ENCODE data around the gene TUBE1. TPM values are rescaled to one million over a fixed set of nuclear protein-coding genes. Genes with fewer than 3 reads are reported as not detected.
"Not testable (repeated sequence)": the region's sequence is repeated elsewhere in the genome, so short reads cannot be mapped to it uniquely, and the experiment has no call there.

TUBE1 gene
- total RNA-seq: 6.5 and 11.5 TPM in 2 replicates

GRCh38 chr6:112087136-112087911 is at the start of gene TUBE1, which contains the start of gene FAM229B:
Gene TUBE1 (minus strand): TSS chr6:112087482. CDS start chr6:112087434, 48 bp downstream.
Gene FAM229B (plus strand): TSS chr6:112087591. CDS start chr6:112099284, 11,693 bp downstream.
- DNase-seq (ENCODE audit: low read depth in 2 of 2): peak; percentile 97 to 99

- no peak for DNase-seq (ENCODE audit: low read depth in 2 of 2)
Observed at GRCh38 chr6:112130878-112131277, 43.6 kb upstream of the TUBE1 start.

DNA sequence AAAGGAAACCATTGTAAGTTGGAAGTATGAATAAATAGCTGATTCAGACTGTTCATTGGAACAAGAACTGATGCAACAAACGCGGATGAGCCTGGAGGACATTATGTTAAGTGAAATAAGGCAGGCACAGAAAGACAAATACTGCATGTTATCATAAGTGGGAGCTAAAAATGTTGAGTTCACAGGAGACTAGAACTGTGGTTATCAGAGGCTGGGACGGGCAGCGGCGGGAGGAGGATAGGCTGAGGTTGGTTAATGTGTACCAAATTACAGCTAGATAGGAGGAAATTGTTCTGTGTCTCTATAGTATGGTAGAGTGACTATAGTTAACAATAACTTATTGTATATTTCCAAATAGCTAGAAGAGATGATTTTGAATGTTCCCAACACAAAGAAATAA is 40.9 kb upstream of the TUBE1 start:
- DNase-seq (ENCODE audit: low read depth in 2 of 2): no peak

GRCh38 chr6:112123982-112124381 is 36.7 kb upstream of the TUBE1 start:
- DNase-seq (ENCODE audit: low read depth in 2 of 2): no peak

- DNase-seq (ENCODE audit: low read depth in 2 of 2): no peak
Observed at GRCh38 chr6:112122756-112123155, 35.5 kb upstream of the TUBE1 start.

- no peak for DNase-seq (ENCODE audit: low read depth in 2 of 2)
Observed at GRCh38 chr6:112118034-112118433, 30.8 kb upstream of the TUBE1 start.

DNA sequence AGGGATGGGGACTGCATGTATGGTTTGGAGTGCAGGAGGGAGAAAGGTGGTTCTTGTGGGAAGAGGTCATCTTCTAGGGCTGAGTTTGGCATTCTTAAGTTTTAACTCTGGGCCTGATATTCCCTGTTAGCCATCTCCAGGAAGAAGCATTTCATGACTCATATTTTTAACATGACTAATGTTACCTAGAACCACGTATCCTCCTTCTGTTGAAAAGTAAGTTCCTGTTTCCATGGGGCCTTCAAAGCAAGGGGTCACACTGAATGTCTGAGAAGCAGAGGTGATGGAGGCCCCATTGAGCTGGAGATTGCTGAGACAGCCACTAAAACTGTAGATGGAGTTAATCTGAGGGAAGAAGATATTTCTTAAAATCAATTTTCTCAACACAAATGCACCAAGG is 30.3 kb upstream of the TUBE1 start:
- peak; percentile 20 to 84 for DNase-seq (ENCODE audit: low read depth in 2 of 2)

DNA sequence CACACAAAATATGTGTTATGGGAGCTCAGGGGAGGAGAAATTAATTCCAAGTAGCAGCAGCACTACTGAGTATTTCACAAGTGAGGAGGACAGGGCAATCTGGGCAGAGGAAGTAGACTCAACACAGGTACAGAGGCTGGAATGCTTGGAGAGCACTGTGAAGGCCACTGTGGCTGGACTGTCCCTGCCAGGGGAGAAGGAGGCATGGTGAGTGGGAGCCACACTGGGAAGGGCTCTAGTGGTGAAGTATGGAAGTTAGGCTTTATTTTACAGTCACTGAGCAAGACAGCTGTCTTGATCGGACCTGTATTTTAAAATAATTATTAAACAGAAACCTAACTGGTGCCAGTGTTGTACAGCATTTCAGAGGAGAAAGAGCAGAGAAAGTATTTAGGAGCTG is 28.9 kb upstream of the TUBE1 start:
- DNase-seq (ENCODE audit: low read depth in 2 of 2): no peak

GRCh38 chr6:112114577-112115223 is 27.4 kb upstream of the TUBE1 start:
- DNase-seq (ENCODE audit: low read depth in 2 of 2): no peak

DNA sequence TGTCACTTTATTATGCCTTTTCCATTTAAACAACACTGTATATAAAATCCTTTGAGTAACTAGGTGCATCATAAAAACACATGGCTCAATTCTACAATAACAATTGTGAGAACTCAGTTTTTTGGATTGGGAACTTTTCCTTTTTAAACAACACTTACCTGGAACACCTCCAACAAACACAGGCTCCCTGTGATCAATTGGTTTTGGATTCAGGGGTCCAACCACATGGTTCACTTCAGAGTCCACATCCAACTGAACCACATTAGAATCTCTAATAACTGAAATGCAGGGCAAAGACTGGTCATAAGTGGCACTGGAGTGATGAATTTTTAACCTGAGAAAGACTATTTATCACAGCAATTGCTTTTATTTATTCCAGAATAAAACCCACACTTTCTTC is 26.6 kb upstream of the TUBE1 start:
- DNase-seq (ENCODE audit: low read depth in 2 of 2): peak in 1 of 2 donors; percentile 52

GRCh38 chr6:112113431-112113830 is 26.1 kb upstream of the TUBE1 start:
- DNase-seq (ENCODE audit: low read depth in 2 of 2): peak in 1 of 2 donors; percentile 21

DNA sequence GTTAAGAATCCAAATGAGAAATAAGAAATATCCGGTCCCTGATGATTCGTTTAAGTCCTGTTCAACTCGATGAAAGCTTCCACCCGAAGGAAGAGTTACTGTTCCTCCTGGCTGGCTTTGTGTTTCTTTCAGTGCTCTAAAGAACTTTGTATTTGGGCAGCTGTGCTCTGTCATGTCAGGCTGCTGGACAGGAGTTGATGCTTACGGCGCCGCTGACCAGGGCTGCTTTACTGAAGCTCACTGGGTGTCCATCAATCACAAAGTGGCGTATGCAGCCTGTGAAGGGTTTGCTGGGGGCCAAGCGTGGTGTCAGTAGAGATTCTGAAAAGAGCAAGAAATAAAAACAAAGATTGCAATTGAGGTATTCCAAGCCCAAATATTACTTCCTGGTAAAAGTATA is 22.0 kb upstream of the TUBE1 start:
- no peak for DNase-seq (ENCODE audit: low read depth in 2 of 2)

DNA sequence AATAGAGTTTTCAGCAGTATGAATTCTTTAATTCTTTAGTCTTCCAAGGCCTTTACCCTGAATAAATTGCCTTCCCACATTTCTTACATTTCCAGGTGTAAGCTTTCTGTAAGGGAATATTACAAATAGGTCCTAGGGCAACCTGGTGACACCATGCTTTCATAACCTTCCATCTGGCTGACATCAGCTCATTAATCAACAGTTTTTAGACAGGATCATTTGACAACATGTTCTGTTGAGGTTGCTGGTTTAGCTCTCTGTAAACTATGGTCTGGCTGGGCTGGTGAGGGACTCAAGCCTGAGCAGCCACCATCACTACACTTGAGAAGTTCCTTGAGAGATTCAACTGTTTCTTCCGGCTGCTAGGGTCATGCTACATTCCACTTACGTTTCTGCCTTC is 19.3 kb upstream of the TUBE1 start:
- no peak for DNase-seq (ENCODE audit: low read depth in 2 of 2)

- DNase-seq (ENCODE audit: low read depth in 2 of 2): not testable (repeated sequence)
Observed at GRCh38 chr6:112106026-112106425, 18.7 kb upstream of the TUBE1 start.

- DNase-seq (ENCODE audit: low read depth in 2 of 2): peak in 1 of 2 donors; percentile 29
Observed at GRCh38 chr6:112100561-112100960, 13.3 kb upstream of the TUBE1 start.

- peak in 1 of 2 donors; percentile 76 for DNase-seq (ENCODE audit: low read depth in 2 of 2)
Observed at GRCh38 chr6:112096901-112097300, 9.6 kb upstream of the TUBE1 start.

DNA sequence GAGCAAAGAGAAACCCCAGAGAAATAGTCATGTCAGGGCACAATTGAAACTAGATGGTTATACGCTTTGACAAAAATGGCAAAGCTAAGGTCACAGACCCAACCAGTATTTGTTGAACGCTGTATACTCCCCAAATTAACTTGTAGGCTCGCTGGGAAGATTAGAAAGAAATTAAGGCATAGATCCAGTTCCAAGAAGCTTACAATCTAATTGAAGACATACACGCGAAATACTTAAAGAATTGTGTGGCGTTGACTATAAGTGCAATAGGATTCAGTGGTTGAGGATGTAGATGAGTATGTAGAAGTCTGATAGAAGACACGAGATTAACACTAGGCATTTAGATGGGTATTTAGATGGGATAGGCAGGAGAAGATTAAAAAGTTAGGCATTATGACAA is 634 bp upstream of the TUBE1 start:
- no peak for DNase-seq (ENCODE audit: low read depth in 2 of 2)

DNA sequence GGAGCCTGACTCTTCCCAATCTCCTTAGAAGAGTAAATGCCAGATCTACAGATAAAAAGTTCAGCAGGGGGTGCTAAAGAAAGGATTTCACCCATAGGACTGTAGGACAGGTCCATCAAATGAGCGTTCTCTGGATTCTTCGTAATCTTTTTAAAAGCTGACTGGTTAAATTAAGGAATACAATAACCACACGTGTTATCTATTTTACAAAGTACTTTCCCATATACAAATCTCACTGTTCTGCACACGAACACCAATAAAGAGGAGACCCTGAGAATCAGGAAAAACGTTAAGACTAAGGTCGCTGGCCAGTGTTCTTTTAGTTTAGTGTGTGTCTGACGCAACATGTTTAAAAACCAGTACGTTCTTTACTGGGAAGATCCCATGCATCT is 542 bp downstream of the TUBE1 start:
- DNase-seq (ENCODE audit: low read depth in 2 of 2): peak; percentile 46 to 60

- no peak for DNase-seq (ENCODE audit: low read depth in 2 of 2)
Observed at GRCh38 chr6:112085286-112086065, 1.8 kb downstream of the TUBE1 start.

GRCh38 chr6:112081569-112081968 is 5.7 kb downstream of the TUBE1 start:
- DNase-seq (ENCODE audit: low read depth in 2 of 2): no peak

DNA sequence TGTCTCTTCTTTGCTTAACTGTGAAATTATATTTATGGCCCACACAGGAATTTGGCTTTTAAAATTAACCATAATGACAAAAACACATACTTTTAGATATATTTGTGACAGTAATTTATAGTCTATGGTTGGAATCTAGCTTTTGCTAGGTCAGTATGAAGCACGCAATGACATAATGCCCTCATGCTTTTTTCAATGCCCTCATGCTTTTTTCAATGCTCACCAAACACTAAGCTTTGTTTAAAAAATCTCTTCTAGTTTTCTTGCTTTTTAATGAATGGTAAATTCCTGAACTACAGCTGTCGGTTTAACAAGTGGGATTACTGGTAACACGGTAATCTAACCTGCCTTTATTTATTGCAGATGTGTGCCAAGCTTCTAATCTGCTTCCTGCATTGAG is 20.7 kb downstream of the TUBE1 start:
- no peak for DNase-seq (ENCODE audit: low read depth in 2 of 2)

GRCh38 chr6:112065426-112065986 is 21.8 kb downstream of the TUBE1 start:
- DNase-seq (ENCODE audit: low read depth in 2 of 2): no peak

Data from lung microvascular endothelial cell (primary cell).